Inflammatory macrophage treated with lipopolysaccharide for 4 hours (primary cell): ENCODE results near the gene RRM1.

Source experiments
- DNase-seq: peaks from one replicate; pipeline ENCODE4 v3.0.0-alpha.2; 2020

Gene RRM1

DNA sequence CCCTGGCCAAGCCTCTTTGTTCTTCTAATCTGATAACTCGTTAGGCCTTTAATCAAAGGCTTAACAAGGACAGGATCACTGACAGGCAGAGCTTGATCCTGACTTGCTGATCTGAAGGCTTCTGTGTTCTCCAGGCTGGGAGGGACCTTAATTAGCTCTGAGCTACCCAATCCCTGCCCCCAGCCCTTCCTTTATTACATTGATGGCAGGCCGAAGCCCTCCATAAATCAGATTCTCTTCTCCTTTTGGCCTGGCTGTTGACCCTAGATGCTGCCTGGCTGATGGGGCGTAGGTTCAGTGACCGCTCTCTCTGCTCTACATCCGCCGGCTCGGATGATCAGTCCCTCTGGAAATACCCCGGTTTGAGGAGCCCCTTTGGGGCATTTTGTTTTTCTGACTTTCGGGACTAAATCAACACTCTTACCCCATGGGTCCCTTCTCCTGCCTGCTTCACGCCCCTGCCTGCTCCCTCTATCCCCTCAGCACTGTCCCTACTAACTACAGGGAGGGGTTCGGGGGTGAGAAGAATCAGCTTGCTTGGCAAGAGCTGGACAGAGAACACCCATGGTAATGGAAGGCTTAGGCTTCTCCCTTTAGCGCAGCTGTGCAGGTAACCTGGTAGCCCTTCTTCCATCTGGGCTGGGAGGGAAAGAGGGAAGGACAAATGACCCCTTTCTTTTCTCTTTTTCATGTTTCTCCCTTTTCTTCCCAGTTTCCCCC, 10.0 kb upstream of the RRM1 start:
- no peak for DNase-seq

DNA sequence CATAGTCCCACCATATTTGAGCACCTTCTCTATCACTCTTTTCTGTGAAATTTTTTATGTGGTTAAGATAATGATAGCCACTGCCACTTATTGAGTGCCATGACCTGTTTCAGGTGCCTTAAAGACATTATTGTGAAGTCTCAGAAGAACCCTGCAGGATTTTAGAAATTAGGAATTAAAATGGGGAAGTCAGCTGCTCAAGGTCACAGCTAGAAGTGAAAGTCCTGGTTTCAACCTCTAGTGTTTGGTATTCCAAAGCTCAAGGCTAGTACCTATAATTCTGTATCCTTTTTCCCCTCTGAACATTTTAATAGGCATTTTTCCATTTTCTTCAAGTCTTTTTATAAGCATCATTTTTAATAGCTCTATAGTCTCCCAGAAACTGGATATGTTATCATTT, 9.0 kb upstream of the RRM1 start:
- DNase-seq: peak; percentile 24

DNA sequence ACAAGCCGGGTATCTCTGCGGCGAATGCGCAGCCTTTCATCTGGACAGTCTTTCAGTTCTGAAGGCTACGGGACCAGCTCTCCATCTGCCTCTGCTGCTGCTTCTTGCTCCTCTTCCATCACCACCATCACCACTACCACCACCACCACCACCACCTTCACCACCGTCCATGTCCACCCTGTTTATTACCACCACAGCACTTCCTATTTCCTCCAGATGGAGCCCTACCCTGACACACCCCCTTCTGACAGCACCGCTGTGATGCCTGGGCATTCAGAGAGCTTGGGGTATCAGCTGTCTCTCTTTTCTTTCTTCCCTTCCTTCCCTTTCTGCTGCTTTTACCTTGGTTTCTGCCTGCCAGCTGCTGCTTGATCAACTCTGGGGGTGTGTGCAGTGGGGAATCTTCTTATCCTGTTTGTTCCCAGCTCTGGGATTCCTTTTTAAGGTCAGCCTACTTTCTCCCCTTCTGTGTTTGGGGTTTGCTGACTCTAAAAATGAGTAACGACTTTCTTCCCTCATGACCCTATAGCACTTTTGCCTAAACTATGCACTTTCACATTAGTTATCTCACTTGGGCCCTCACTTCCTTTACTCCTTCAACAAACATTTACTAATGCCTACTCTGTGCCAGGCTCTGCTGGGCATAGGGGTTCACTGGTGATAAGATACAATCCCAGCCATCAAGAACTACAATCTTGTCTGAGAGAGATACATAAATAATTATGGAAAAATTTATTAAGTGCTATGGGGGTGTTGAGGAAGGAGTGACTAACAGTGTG, 7.8 kb upstream of the RRM1 start:
- no peak for DNase-seq

DNA sequence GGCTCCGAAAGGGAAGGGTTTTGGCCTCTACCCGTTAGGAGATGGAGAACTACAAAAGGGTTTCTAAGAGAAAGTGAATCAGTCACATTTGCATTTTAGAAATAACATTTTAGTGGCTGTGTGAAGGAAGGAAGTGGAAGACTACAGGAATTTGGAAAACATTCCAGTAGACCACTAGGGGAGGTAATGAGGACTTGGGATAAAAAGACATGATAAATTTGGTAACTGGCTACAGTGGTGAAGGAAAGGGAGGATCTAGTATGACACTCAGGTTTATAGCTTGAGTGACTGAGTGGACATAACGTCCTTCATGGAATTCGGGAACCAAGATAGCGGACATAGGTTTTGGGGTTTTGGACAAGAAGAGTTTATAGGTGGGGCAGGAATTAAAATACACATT, 7.0 kb upstream of the RRM1 start:
- DNase-seq: no peak

DNA sequence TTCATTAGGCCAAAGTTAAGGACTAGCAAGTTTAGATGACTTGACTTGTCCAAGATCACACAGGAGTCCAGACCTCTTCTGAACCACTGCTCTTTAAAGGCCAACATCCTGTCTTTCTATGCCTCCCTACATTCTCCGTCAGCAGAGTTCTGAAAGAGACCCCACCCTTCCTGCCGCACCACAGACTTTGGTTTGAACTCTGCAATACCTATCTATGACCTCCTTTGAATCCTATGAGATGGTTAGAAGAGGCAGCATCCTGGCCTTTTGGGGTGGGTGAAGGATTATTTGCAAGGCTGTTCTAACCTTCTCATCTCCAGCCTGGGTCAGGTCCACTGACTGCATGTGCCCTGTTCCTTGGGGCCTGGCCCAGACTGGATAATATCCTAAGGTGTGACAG, 4.3 kb upstream of the RRM1 start:
- no peak for DNase-seq

DNA sequence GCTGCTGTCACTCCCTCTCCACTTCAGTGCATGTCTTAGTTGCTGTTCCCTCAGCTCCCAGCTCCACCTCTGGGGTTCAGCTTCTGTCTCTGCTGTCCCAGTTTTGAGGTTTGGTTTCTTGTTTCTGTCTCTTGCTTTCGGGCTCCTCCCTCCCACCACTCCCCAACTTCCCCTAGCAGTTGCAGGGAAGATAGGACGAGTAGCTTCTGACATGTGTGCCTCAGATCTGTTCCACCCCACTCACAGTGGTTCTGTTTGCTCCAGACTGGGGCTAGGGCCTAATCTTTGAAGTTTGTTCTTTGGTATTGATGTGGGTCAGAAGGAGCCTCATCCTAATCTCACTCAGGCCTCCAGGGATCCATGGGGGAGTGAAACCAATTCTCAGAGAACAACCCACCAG, 2.6 kb upstream of the RRM1 start:
- peak; percentile 77 for DNase-seq

DNA sequence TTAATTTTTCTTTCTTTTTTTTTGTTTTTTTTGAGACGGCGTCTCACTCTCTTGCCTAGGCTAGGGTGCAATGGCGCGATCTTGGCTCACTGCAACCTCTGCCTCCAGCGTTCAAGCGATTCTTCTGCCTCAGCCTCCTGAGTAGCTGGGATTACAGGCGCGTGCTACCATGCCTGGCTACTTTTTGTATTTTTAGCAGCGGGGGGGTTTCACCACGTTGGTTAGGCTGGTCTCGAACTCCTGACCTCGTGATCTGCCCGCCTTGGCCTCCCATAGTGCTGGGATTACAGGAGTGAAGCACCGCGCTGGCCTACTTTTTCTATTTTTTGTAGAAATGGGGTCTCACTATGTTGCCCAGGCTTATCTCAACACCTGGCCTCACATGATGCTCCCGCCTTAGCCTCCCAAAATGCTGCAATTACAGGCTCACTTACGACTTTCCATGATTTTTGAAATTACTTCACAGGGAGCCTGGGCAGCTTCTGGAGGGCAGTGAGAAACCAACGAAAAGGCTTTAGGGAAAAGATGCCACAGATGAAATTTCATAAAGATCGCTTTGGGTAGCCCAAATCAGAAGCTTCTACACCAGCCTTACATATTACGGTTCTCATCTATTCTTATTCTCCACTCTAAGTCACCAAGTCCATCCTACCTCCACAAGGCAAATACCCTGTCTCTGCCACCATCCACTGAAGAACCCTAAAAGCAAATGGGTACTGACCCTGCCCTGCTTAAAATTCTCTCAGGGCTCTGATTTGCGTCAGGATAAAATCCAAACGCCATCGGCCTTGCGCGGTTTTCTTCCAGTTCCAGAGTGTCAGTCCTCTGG, 866 bp upstream of the RRM1 start:
- DNase-seq: no peak

DNA sequence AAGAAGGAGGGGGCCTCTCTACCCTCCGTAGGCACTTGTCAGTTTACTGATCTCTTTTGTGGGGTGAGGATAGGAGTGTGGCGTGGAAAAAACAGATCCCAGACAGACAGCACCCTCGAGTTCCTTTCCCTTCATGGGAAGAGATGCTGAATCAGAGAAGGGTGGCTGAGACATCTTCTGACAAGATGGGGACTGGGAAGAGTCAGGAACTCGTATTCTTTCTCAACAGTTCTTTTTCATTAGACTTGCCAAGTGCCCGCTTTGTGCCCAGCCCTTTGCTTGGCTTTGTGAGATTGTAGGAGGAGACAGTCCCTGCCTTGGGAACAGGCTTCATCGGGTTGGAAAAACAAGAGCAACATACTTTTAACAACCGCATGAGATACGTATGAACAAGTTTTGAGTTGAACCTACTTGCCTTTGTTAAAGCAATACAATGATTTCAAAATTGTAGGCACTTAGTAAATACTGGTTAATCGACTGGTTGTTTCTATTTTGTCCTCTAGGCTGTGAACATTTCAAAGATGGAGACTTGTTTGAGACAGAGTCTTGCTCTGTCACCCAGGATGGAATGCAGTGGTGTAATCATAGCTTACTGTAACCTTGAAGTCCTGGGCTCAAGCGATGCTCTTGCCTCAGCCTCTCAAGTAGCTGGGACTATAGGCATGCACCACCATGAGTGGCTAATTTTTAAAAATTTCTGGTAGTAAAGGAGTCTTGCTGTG, 1.1 kb downstream of the RRM1 start:
- peak; percentile 18 for DNase-seq

DNA sequence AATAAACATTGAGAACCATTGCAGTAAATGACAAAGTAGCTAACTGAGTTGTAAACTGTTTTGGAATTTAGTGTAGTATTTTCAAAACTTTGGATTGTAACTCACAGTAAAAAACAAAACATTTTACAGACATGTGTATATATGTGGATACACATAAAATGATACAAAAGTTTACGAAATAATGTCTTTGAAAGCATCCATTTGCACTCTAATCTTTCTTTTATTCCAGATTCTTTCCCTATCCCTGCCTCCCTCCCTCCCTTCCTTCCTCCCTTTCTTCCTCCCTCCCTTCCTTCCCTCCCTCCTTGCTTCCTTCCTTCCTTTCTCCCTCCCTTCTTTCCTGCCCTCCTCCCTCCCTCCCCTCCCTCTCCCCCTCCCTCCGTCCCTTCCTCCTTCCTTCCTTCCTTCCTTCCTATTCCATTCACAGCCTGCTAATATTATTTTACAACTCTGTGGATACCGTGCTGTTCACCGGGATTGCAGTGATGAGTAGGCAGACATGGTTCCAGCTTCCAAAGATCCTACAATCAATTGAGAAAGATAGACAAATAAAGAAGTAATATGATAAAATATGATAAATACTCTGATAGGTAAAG, 3.5 kb downstream of the RRM1 start:
- no peak for DNase-seq

DNA sequence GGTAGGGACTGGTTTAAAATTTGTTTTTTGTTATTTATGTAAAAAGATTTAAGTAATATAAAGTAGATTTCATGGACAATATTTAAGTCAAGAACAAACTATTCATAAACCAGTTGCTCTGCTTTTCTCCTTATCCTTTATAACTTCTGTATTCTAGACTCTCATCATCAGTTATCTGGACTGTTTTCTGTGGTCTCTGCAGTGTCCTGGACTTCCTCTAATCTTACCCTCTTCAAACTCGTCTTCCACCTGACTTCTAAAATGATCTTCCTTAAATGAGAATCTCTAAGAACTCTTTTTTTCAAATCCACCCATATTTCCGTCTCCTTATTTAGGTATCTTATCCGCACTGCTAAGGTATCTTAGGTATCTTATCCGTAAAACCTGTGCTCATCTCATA, 8.1 kb downstream of the RRM1 start:
- DNase-seq: no peak

DNA sequence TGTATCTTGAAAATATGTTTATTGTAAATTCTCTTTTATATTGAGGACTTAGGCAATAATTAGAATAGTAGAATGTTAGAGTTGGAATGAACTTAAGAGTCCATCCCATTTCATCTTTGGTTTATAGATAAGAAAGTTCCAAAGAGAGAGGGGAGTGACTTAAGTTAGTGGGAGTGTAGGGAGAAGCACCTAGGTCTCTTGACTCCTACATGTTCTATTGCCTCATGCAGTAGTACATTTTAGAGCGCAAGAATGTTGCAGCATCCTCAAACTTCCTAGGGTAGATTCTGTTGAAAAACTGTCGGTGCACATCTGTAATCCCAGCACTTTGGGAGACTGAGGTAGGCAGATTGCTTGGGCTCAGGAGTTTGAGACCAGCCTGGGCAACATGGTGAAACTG, 8.7 kb downstream of the RRM1 start:
- DNase-seq: no peak

DNA sequence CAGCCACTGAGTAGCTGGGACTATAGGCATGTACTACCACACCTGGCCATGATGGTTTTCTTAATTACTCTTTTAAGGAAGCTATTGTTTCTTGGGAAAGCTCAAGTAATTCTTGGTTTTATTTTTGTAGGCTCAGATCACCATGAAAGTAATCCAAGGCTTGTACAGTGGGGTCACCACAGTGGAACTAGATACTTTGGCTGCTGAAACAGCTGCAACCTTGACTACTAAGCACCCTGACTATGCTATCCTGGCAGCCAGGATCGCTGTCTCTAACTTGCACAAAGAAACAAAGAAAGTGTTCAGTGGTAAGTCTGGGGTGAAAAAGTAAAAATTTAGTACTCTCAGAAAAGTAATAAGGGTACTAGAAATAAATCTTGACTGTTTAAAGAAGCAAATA, 11.3 kb downstream of the RRM1 start:
- DNase-seq: no peak

DNA sequence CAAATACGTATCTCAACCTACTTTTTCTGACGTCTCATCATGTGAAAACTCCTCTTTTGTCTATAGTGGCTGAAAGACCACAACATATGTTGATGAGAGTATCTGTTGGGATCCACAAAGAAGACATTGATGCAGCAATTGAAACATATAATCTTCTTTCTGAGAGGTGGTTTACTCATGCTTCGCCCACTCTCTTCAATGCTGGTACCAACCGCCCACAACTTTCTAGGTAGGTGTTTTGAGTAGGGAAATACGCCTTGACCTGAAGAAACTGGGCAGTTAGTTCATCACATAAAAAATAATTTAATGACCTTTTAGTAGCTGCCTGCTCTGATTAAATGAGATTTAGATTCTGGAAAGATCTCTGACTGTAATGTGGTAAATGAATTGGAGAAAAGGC, 17.2 kb downstream of the RRM1 start:
- no peak for DNase-seq

DNA sequence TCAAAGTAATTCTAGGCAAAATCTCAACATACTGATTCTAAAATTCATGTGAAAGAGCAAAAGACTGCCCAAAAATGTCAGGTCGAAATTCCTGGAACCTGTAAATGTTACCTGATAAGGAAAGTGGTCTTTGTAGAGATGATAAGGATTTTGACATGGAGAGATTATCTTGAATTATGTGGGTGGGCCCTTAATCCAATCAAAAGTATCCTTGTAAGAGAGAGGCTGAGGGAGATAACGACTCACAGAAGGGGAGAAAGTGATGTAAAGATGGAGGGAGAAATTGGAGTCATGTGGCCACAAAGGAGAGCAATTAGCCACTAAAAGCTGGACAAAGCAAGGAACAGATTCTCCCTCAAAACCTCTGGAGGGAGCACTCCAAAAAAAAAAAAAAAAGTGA, 20.5 kb downstream of the RRM1 start:
- no peak for DNase-seq

DNA sequence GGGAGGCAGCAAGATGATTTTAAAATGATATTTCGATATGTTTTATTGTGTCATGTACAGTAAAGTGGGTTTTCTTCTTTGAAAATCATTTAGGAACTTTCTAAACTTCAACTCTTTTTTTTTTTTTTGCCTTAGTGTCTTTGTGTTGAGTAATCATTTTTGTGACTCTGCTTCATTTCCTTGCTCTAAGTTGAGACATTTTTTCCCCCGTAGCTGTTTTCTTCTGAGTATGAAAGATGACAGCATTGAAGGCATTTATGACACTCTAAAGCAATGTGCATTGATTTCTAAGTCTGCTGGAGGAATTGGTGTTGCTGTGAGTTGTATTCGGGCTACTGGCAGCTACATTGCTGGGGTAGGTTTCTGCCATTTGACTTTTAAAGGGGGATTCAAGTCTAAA, 23.5 kb downstream of the RRM1 start:
- DNase-seq: no peak

DNA sequence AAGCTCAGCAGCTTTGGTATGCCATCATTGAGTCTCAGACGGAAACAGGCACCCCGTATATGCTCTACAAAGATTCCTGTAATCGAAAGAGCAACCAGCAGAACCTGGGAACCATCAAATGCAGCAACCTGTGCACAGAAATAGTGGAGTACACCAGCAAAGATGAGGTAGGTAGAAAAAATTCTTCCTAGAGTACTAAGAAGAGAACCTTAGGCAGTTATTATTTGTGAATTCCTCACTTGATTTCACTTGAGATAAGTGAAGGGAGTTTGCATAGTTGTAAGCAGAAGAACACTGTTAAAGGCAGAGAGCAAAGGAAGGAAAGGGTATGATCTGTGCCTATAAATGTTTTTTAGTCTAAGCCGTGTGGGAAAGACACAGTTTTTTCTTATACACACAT, 28.6 kb downstream of the RRM1 start:
- DNase-seq: no peak

DNA sequence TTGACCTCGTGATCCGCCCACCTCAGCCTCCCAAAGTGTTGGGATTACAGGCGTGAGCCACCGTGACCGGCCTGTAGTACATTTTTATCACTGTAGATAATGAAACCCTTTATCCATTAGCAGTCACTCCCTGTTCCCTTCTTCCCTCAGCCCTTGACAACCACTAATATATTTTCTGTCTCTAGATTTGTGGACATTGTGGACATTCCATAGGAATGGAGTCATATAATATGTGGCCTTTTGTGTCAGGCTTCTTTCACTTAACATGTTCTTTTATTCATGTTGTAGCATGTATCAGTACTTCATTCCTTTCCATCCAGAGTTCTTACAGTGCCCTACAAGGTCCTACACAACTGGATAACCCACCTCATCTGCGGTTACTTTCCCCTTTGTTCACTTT, 30.5 kb downstream of the RRM1 start:
- DNase-seq: no peak

DNA sequence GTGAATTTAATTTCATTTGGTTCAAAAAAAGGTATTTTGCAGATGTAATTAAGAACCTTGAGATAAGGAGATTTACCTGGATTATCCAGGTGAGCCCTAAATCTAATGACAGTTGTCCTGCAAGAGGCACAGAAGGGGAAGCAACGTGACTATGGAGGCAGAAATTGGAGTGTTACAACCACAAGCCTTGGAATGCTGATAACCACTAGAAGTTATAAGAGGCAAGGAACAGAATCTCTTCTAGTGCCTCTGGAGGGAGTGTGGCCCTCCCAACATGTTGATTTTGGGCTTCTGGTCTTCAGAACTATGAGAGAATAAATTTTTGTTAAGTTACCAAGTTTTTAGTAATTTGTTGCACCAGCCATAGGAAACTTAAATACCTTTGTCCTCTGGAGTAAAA, 32.8 kb downstream of the RRM1 start:
- no peak for DNase-seq

DNA sequence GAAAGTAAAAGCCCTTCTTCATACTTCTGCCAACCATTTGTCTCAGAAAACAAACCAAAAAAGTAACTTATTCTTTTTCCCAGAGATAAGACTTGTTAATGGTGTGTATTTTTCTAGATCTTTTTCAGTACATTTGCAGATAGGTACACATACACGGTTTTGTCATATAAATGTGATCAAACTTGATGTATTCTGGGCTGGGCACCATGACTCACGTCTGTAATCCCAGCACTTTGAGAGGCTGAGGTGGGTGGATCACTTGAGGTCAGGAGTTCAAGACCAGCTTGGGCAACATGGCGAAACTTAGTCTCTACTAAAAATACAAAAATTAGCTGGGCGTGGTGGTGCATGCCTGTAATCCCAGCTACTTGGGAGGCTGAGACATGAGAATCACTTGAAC, 35.6 kb downstream of the RRM1 start:
- peak; percentile 1 for DNase-seq

DNA sequence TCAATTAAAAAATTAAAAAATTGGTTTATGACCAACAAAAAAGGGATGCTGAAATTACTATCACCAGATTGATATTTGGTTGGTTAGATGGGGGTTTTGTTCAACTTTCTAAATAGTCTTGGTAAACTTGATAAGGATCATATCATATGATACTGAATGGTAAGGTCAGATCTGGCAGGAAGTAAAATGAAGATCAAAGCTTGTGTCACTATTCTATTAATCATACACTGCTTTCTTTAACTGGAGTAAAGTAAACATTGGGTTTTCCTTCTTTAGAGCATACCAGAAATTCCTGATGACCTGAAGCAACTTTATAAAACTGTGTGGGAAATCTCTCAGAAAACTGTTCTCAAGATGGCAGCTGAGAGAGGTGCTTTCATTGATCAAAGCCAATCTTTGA, 40.2 kb downstream of the RRM1 start:
- DNase-seq: no peak

DNA sequence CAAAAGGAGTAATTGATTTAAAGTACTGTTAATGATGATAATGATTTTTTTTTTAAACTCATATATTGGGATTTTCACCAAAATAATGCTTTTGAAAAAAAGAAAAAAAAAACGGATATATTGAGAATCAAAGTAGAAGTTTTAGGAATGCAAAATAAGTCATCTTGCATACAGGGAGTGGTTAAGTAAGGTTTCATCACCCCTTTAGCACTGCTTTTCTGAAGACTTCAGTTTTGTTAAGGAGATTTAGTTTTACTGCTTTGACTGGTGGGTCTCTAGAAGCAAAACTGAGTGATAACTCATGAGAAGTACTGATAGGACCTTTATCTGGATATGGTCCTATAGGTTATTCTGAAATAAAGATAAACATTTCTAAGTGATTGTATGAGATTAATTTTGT, 43.9 kb downstream of the RRM1 start:
- DNase-seq: no peak

DNA sequence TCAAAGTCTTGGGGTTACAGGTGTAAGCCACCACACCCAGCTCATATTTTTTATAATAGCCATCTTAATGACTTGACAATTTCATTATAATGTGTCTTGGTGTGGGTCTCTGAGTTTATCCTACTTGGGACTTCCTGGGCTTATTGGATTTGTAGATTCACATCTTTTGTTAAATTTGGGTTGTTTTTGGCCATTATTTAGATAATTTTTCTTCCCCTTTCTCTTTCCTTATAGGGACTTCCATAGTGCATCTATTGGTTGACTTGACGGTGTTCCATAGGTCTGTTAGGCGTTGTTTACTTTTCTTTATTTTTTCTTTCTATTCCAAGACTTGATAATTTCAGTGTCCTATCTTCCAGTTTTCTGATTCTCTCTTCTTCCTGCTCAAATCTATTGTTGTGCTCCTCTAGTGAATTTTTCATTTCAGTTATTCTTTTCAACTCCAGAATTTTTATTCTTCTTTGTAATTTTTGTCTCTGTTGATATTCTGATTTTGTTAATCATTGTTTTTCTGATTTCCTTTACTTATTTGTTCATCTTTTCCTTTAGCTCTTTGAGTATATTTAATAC, 45.6 kb downstream of the RRM1 start:
- DNase-seq: no peak
